Adipocyte (in vitro differentiated cells): ENCODE results near the gene MROH2A.

ENCODE experiments used
- DNase-seq: peaks from one replicate; pipeline ENCODE4 v3.0.0-alpha.2; 2015; ENCODE audit warnings: low read depth
- H3K27me3 ChIP-seq: replicated peaks from 2 replicates; pipeline ENCODE4 v1.7.0; 2013; ENCODE audit warnings: mild to moderate bottlenecking, low read length, moderate library complexity; ENCODE audit not compliant: control insufficient read depth, insufficient read depth
- H3K36me3 ChIP-seq: 2 replicates; pipeline ENCODE4 v1.7.0; 2013; ENCODE audit warnings: low read length, mild to moderate bottlenecking, moderate library complexity; ENCODE audit not compliant: control insufficient read depth, insufficient read depth, severe bottlenecking
- H3K4me1 ChIP-seq: 2 replicates; pipeline ENCODE4 v1.7.0; 2013; ENCODE audit warnings: mild to moderate bottlenecking, low read length, moderate library complexity; ENCODE audit not compliant: control insufficient read depth, insufficient read depth
- H3K4me3 ChIP-seq: 2 replicates; pipeline ENCODE4 v1.7.0; 2013; ENCODE audit warnings: mild to moderate bottlenecking, low read length, moderate library complexity
- H3K9ac ChIP-seq: 2 replicates; pipeline ENCODE4 v1.7.0; 2013; ENCODE audit warnings: mild to moderate bottlenecking, low read length, moderate library complexity
- H3K9me3 ChIP-seq: 2 replicates; pipeline ENCODE4 v1.7.0; 2013; ENCODE audit warnings: mild to moderate bottlenecking, low read length, moderate library complexity; ENCODE audit not compliant: control insufficient read depth

Gene MROH2A

DNA sequence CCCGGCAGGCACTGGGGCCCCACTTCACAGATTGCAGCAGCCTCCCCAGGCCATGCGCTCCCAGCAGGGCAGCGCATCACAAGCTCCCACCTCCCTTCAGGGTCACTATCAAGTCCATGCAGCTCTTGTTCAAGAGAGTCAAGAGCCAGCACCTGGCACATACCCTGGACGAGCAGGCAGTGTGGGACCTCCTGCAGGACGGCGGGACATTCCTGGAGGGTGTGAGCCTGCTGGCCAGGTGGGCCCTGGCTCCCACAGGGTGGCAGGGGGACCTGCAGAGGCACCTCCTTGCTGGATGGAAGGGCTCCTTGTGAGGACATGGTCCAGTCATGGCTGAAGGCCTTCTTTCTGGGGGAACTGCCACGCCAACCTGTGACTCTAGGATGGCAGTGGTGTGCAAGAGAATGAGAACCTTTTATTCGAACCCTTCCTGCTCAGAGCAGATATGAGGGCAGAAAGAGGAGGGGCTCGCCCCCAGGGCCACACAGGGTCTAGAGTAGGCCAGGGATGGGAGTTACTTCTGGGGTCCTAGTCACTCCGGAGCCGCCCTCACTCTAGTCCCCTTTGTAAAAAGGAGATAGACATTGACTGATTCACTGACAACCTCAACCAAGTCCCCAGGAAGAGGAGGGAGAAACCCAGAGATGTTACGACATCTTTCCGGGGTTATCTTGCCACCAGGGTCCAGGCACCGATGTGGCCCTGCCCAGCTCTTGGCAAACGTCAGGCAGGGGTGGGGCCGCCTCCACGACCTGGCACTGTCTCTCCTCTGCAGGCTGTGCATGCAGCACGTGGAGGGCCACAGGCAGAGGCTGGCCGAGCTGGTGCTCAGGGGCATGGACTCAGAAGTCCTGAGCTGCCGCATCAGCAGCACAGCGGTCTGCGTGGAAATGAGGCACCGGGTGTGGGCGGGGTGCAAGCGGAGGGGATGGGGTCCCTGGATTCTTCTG is 44.9 kb downstream of the MROH2A start:
- H3K9ac ChIP-seq = no peak overlapping the region
- H3K4me3 ChIP-seq = no peak overlapping the region
- H3K9me3 ChIP-seq = peaks cover 8% of the 10 kb centered on the region
- DNase-seq = no peak
- no peaks in the 10 kb centered on the region for H3K36me3 ChIP-seq
- H3K27me3 ChIP-seq = peaks cover 4% of the 10 kb centered on the region
- H3K4me1 ChIP-seq = peaks cover 7% of the 10 kb centered on the region

DNA sequence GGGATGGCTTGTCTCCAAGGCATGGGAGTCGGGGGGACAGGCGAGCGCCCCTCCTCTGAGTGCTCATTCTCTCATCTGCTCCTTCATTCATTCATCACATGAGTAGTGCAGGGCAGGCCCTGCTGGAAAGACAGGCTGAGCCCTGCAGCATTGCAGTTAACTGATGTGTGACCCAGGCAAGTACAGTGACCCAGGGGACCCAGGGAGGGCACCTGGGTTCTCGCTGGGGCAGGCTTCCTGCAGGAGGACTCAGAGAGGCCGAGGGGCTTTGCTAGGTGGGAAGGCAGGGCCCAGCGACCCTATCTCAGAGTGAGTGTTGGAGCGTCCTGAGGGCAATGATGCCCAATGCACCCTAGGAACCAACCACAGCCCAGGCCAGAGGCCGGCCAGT is 45.6 kb downstream of the MROH2A start:
- H3K27me3 ChIP-seq = peaks cover 4% of the 10 kb centered on the region
- no peak overlapping the region for H3K9ac ChIP-seq
- peaks cover 4% of the 10 kb centered on the region for H3K4me1 ChIP-seq
- H3K9me3 ChIP-seq = peaks cover 8% of the 10 kb centered on the region
- no peak for DNase-seq
- no peak overlapping the region for H3K4me3 ChIP-seq
- H3K36me3 ChIP-seq = no peaks in the 10 kb centered on the region

DNA sequence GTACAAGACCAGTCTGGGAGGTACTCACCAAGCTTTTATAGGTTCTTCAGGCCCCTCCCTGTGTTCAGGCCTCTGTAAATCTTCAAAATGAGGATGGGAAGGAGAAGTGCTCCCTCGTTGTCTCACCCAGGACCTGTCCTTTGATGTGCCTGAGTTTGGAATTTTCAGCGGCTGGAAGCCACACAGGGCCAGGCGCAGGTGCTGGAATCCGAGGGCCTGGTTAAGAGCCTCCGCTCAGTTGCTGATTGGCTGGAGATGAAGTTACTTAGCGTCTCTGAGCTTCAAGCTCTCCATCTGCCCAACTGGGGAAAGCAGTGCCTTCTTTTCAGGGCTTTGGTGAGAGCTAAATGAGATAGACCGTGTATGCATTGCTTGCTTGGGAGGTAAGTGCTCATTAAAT is 46.2 kb downstream of the MROH2A start:
- DNase-seq = no peak
- peaks cover 10% of the 10 kb centered on the region for H3K27me3 ChIP-seq

DNA sequence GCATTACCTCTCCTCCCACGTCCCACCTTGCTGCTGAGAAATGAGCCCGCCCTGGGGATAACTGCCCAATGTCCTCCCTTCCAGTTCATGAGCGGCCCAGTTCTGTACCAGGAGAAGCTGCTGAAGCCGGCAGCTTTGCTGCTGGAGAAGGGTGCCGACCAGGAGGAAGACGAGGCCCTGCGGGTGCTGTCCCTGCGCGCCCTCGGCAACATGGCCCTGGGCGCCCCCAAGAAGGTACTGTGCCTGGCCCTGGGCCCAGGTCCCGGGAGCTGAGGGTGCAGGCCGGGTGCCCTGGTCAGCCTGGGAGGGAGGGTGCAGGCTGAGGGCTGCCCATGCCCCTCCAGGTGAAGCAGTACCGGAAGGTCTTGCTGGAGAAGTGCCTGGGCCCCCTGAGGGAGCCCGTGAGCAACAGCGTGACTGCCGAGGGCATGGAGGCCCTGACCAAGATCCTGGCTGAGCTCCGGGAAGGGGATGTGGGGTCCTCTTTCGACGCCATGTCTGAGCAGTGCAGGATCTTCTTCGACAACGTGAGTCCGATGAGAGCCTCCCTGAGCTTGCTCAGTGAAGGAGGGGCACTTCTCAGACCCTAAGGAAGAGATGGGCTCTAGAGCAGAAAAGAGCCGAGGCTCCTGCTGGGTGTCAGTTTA is 50.5 kb downstream of the MROH2A start:
- Histone ChIP-seq H3K4me3 (no peak overlapping the region), H3K9me3 (peaks cover 8% of the 10 kb centered on the region), H3K36me3 (no peaks in the 10 kb centered on the region), H3K4me1 (peaks cover 12% of the 10 kb centered on the region), H3K9ac (no peak overlapping the region), H3K27me3 (peaks cover 10% of the 10 kb centered on the region)
- DNase-seq = no peak

More for the DNA sequence above, 46.2 kb downstream of the MROH2A start:
- Histone ChIP-seq H3K4me1 (peaks cover 4% of the 10 kb centered on the region), H3K36me3 (no peaks in the 10 kb centered on the region), H3K4me3 (no peak overlapping the region), H3K9me3 (peaks cover 8% of the 10 kb centered on the region), H3K9ac (no peak overlapping the region)

DNA sequence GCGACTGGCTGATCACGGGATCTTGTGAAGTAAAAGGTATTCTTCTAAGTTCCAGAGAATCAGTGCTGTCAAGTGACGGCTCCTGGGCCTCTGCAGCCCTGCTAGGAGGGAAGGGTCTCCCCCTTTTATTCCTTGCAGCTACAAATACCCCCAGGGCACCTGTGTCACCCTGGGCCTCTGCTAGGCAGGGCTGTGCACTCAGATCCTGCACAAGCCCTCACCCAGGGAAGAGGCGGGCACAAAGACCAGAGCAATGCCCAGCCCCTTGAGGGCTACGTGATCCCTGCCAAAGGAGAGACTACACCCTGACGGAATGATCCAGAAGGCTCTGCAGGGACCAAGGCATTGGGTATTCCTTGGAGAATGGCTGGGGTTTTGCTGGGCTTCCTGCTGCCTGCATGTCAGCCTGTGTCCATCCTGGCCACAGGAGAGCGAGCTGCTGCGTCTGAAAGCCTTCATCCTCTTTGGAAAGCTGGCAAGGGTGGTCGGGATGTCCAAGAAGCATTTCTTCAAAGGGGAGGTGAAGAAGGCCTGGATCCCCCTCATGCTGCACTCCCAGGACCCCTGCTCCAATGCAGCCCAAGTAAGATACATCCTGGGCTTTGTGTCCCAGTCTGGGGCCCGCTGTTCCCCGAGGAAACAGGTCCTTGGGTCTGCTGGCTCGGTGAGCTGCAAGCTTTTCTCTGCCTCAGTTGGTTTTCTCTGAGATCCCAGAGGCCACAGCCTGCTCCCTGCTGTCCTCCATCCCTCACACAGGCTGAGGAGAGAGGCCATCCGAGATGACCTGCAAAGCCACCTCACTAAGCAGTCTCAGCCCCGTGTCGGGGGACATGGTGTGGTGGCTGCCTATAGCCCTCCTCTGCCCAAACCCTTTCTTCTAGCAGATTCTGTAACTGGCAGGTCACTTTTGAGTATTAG is 51.3 kb downstream of the MROH2A start:
- H3K27me3 ChIP-seq = peaks cover 10% of the 10 kb centered on the region
- peaks cover 8% of the 10 kb centered on the region for H3K9me3 ChIP-seq
- H3K4me3 ChIP-seq = no peak overlapping the region
- H3K36me3 ChIP-seq = no peaks in the 10 kb centered on the region
- no peak overlapping the region for H3K9ac ChIP-seq
- DNase-seq = no peak
- H3K4me1 ChIP-seq = peaks cover 17% of the 10 kb centered on the region

DNA sequence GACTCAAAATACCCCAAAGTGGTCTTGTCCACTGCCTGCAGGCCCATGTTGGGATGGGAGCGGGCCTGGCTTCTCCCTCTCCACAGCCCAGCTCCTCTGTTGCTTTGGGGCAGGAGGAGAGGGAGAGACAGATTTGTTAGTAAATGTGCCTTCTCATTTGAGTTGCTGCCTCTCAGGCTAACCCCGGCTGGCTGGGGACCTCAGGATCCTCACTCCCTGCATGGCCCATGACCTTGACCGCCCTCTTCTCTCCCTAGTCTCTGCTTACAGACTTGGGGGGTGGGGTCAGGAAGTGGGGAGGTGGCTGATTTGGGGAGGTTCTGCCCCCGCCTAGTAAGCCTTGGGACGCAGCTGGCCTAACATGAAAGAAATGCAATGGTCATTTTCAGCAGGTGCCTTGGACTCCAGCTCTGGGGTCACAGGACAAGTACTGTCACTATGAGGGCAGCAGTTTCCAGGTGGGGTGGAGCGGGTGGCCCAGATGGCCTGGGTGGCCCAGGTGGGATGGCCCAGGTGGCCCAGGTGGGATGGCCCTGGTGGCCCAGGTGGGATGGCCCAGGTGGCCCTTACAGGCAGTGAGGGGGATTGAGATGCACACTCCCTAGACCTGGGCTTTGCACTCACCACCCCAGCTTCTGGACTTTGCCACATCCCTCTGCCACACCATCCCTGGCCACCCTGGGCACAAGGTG is 52.1 kb downstream of the MROH2A start:
- Histone ChIP-seq H3K4me1 (peaks cover 17% of the 10 kb centered on the region), H3K27me3 (peaks cover 10% of the 10 kb centered on the region), H3K4me3 (no peak overlapping the region), H3K9ac (no peak overlapping the region), H3K36me3 (no peaks in the 10 kb centered on the region), H3K9me3 (peaks cover 8% of the 10 kb centered on the region)
- DNase-seq = no peak

DNA sequence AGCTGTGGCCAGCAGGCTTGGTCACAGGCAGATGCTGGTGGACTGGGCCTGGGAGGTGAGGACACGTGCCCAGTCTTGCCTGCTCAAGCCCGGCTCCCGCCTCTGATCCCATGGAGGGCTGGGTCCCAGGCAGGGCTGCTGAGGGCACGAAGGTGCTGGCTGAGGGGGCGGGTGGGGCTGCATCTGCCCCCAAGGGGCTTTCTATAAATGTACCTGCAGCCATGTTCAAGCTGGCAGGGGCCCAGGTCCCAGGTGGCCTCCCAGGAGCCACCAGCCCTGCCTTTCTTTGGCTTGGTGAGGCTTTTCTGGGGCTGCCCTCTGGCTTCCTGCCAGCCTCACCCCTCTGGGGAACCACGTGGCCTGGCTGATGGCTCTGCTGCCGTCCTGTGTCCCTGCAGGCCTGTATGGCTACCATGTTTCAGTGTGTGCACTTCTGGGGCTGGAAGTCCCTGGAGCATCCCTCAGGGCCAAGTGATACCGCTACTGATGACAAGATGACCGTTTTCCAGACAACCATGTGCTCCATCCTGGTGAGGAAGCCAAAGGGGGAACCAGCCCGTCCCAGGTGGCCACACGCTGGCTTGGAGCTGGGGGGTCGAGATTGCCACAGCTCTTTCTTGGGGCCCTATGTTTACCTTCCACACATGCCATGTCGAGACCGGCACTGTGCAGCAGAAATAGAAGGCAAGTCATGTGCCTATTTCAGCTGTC is 53.0 kb downstream of the MROH2A start:
- H3K4me1 ChIP-seq = peaks cover 17% of the 10 kb centered on the region
- no peaks in the 10 kb centered on the region for H3K36me3 ChIP-seq
- no peak overlapping the region for H3K4me3 ChIP-seq
- H3K9ac ChIP-seq = no peak overlapping the region
- H3K27me3 ChIP-seq = peaks cover 10% of the 10 kb centered on the region
- no peak for DNase-seq
- H3K9me3 ChIP-seq = peaks cover 7% of the 10 kb centered on the region

DNA sequence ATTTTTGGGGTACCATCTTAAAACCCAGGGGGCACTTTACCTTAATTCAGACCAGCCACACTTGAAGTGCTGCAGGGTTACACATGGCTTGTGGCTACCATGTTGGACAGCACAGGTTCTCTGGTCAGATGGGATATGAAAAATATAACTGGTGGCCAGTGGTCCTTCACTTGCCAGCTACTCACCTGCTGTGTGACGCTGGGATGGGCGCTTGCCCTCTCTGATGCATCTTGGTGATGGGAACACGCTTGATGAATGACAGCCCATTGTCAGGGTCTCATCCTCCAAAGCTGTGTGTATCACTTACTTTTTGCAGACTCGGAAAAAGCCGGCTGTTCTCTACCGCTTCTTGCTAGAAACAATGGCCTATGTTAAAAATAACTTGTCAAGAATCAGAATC is 53.7 kb downstream of the MROH2A start:
- Histone ChIP-seq H3K9ac (no peak overlapping the region), H3K4me3 (no peak overlapping the region), H3K36me3 (no peaks in the 10 kb centered on the region), H3K27me3 (peaks cover 10% of the 10 kb centered on the region), H3K9me3 (no peaks in the 10 kb centered on the region), H3K4me1 (peaks cover 17% of the 10 kb centered on the region)
- DNase-seq = no peak

DNA sequence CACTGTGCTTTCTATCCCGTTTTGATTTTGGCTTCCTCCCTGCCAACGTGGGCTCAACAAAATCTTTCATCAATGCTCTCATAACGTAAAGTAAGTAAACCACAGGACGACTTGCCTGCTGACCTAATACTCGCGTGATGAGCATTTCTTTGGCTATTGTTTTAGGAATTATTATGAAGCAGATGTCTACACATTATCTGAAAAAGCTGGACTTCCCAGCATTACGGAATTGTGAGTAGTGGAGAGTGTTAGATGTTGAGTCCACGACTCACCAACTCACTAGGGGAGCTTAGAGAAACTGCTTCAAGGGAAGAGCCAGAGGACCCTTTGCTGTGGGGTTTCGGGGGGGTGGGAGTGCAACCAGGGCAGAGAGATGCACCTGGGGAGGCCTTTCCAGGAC is 54.3 kb downstream of the MROH2A start:
- no peak overlapping the region for H3K4me3 ChIP-seq
- peaks cover 10% of the 10 kb centered on the region for H3K27me3 ChIP-seq
- peaks cover 17% of the 10 kb centered on the region for H3K4me1 ChIP-seq
- no peak for DNase-seq
- H3K9me3 ChIP-seq = no peaks in the 10 kb centered on the region
- H3K9ac ChIP-seq = no peak overlapping the region
- H3K36me3 ChIP-seq = no peaks in the 10 kb centered on the region

DNA sequence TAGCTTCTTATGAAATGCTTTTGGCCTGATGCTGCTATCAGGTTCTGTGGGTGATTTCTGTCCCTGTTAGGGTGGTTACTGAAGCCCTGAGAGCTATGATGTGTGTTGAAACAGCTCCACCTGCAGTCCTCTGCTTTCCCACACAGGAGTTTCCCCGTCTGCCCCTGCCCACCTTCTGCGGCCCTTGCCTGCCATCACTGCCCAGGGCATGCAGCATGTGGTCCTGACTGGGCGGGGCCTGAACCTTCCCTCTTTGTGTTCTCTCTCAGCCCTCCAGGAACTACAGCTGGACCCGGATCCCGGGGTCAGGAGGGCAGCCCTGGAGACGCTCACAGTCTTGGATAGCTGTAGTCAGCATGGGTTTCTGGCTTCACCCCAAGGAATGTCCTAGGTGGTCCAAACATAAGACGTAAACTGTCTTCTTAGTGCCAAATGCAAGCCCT is 54.8 kb downstream of the MROH2A start:
- H3K4me1 ChIP-seq = peaks cover 17% of the 10 kb centered on the region

More for the DNA sequence above, 54.8 kb downstream of the MROH2A start:
- H3K36me3 ChIP-seq = no peaks in the 10 kb centered on the region
- H3K4me3 ChIP-seq = no peak overlapping the region
- DNase-seq = peak; percentile 79
- H3K9ac ChIP-seq = peak overlapping the region; percentile 34
- H3K9me3 ChIP-seq = no peaks in the 10 kb centered on the region
- peaks cover 10% of the 10 kb centered on the region for H3K27me3 ChIP-seq
